ENCODE results near the gene GDPD5.

GDPD5 gene

GRCh38 chr11:75499423-75500190, 26.1 kb downstream of the GDPD5 start:
- TF ChIP-seq ZNF70 (CRISPR knock-in tag; IDR thresholded peaks at IDR 0.05): no peak
- TF ChIP-seq CREB5 (CRISPR knock-in tag; IDR thresholded peaks at IDR 0.05; ENCODE audit: low read depth): no peak
- TF ChIP-seq ESRRG (CRISPR knock-in tag; IDR thresholded peaks at IDR 0.05): no peak
- peak; percentile 89 for ATAC-seq

GRCh38 chr11:75498556-75499255, 27.0 kb downstream of the GDPD5 start:
- ATAC-seq: peak; percentile 14
- TF ChIP-seq POU6F1 (CRISPR knock-in tag; IDR thresholded peaks at IDR 0.05; ENCODE audit: borderline replicate concordance, low read depth) (no peak), PPARA (CRISPR knock-in tag; IDR thresholded peaks at IDR 0.05; ENCODE audit: borderline replicate concordance) (no peak)

- TF ChIP-seq ZNF70 (CRISPR knock-in tag; IDR thresholded peaks at IDR 0.05) (no peak), CSRNP3 (CRISPR knock-in tag; IDR thresholded peaks at IDR 0.05) (no peak), PPARA (CRISPR knock-in tag; IDR thresholded peaks at IDR 0.05; ENCODE audit: borderline replicate concordance) (no peak), CREB5 (CRISPR knock-in tag; IDR thresholded peaks at IDR 0.05; ENCODE audit: low read depth) (no peak), ZFP3 (CRISPR knock-in tag; IDR thresholded peaks at IDR 0.05) (no peak), CSDC2 (CRISPR knock-in tag; IDR thresholded peaks at IDR 0.05) (no peak), ISL1 (CRISPR knock-in tag; IDR thresholded peaks at IDR 0.05) (no peak), TCF4 (CRISPR knock-in tag; IDR thresholded peaks at IDR 0.05; ENCODE audit: borderline replicate concordance) (no peak), ZNF8 (CRISPR knock-in tag; IDR thresholded peaks at IDR 0.05) (no peak), ESRRG (CRISPR knock-in tag; IDR thresholded peaks at IDR 0.05) (no peak), POU6F1 (CRISPR knock-in tag; IDR thresholded peaks at IDR 0.05; ENCODE audit: borderline replicate concordance, low read depth) (no peak), ZFP30 (CRISPR knock-in tag; IDR thresholded peaks at IDR 0.05) (no peak), ZC3H10 (CRISPR knock-in tag; IDR thresholded peaks at IDR 0.05) (no peak), ZNF565 (CRISPR knock-in tag; conservative IDR thresholded peaks at IDR 0.05; ENCODE audit: low read depth) (no peak), TOX (CRISPR knock-in tag; IDR thresholded peaks at IDR 0.05; ENCODE audit: borderline replicate concordance) (no peak), PATZ1 (CRISPR knock-in tag; IDR thresholded peaks at IDR 0.05; ENCODE audit: borderline replicate concordance) (no peak), SNAI2 (CRISPR knock-in tag; IDR thresholded peaks at IDR 0.05) (no peak), GLIS3 (CRISPR knock-in tag; IDR thresholded peaks at IDR 0.05) (no peak), RARB (CRISPR knock-in tag; IDR thresholded peaks at IDR 0.05) (no peak), TSHZ2 (CRISPR knock-in tag; IDR thresholded peaks at IDR 0.05) (no peak)
- no peak for ATAC-seq
Observed at GRCh38 chr11:75497788-75498409, 27.8 kb downstream of the GDPD5 start.
